Cardiac muscle cell (in vitro differentiated cells and primary cell): Measurements from ENCODE around the gene ACADM. TPM values are rescaled to one million over a fixed set of nuclear protein-coding genes. Genes with fewer than 3 reads are reported as not detected.
"Not testable (repeated sequence)": the region's sequence is repeated elsewhere in the genome, so short reads cannot be mapped to it uniquely, and the experiment has no call there.

Experiments
- DNase-seq, 2 donors: peaks; one replicate each; pipeline versions ENCODE4 v3.0.0 to v3.0.0-alpha.2; 2010 to 2017; ENCODE audit warnings: low read depth in 1 of 2, low spot score in 1 of 2
- H3K27ac ChIP-seq: fragments of 200-600 bp; sonication (generic); 2 replicates; pipeline ENCODE4 v1.5.1; 2016
- H3K27me3 ChIP-seq: fragments of 200-600 bp; sonication (generic); 2 replicates; pipeline ENCODE4 v1.6.0; 2016; ENCODE audit warnings: control low read depth
- H3K36me3 ChIP-seq: fragments of 200-600 bp; sonication (generic); 2 replicates; pipeline ENCODE4 v1.5.1; 2016; ENCODE audit warnings: control low read depth
- H3K4me1 ChIP-seq: fragments of 200-600 bp; sonication (generic); 2 replicates; pipeline ENCODE4 v1.8.1; 2017; ENCODE audit warnings: low read depth, mild to moderate bottlenecking, mixed run types
- H3K4me3 ChIP-seq: fragments of 200-600 bp; sonication (generic); 2 replicates; pipeline ENCODE4 v1.5.1; 2016; ENCODE audit warnings: mild to moderate bottlenecking
- H3K9me3 ChIP-seq: fragments of 200-600 bp; sonication (generic); 2 replicates; pipeline ENCODE4 v1.5.1; 2017; ENCODE audit warnings: low read depth, mild to moderate bottlenecking, control low read depth
- CTCF ChIP-seq: IDR thresholded peaks from 2 replicates; pipeline ENCODE4 v1.5.1; 2012; ENCODE audit warnings: low read depth, mild to moderate bottlenecking, low read length
- polyA plus RNA-seq: library from polyadenylated mRNA; unstranded; fragments of >200 nt; fragmentation: Nextera tagmentation; extraction: Ambion mirVana; gene quantifications from 2 replicates; pipeline ENCODE4 v1.2.1, GENCODE V29; 2016
- total RNA-seq: library from RNA; depleted of rRNA; stranded (reverse); fragments of >200 nt; gene quantifications from 2 replicates; pipeline ENCODE4 v1.2.3, GENCODE V29; 2016

The ACADM gene
- total and polyA plus RNA-seq, 2 experiments from 2014 or later, result 63.3 to 96.9 TPM

GRCh38 chr1:75765697-75766355 lies 41.3 kb downstream of the ACADM start:
- peaks cover 16% of the 10 kb centered on the region for H3K36me3 ChIP-seq
- no peak overlapping the region for H3K27ac ChIP-seq
- peak in 1 of 2 donors; percentile 65 for DNase-seq
- no peak for TF ChIP-seq CTCF
- no peaks in the 10 kb centered on the region for H3K9me3 ChIP-seq
- no peaks in the 10 kb centered on the region for H3K4me1 ChIP-seq
- H3K4me3 ChIP-seq, result no peak overlapping the region
- no peaks in the 10 kb centered on the region for H3K27me3 ChIP-seq

DNA sequence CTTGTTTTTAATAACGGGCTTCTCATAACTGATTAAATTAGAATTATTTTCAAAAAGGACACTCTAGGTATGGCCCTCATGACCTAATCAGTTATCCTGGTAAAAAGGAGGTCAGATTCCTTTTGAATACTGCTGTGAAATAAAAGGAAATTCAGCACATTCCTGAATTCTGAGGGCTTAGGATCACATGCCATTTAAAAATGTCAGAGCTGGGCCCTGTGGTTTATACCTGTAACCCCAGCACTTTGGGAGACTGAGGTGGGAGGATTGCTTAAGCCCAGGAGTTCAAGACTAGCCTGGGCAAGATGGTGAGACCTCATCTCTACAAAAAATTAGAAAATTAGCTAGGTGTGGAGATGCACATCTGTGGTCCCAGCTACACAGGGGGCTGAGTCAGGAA lies 43.5 kb downstream of the ACADM start:
- Histone ChIP-seq H3K4me1 (no peaks in the 10 kb centered on the region), H3K36me3 (no peaks in the 10 kb centered on the region), H3K27ac (no peak overlapping the region), H3K9me3 (no peaks in the 10 kb centered on the region), H3K27me3 (no peaks in the 10 kb centered on the region), H3K4me3 (no peak overlapping the region)
- no peak for TF ChIP-seq CTCF
- no peak for DNase-seq

GRCh38 chr1:75770761-75771160 lies 46.3 kb downstream of the ACADM start:
- Histone ChIP-seq H3K4me1 (no peaks in the 10 kb centered on the region), H3K27me3 (no peaks in the 10 kb centered on the region), H3K27ac (no peak overlapping the region), H3K4me3 (no peak overlapping the region), H3K9me3 (no peaks in the 10 kb centered on the region), H3K36me3 (no peaks in the 10 kb centered on the region)
- DNase-seq, result no peak
- TF ChIP-seq CTCF, result no peak

DNA sequence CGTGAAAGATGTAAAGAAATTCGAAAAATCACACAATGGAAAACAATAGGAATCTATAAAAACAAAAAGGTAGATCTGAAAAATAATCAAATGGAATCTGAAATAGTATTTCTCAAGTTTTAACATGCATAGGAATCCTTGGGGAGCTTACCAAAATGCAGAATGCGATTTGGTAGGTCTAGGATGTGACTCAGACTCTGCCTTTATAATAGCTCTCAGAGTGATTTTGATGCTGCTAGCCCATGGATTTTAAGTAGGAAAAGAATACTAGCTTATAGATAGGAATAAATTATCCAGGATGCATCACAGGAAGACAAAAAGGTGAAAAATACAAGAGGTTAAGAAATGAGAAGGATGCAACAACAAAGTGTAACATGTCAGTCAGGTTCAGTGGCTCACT lies 47.5 kb downstream of the ACADM start:
- H3K27ac ChIP-seq, result no peak overlapping the region
- no peaks in the 10 kb centered on the region for H3K9me3 ChIP-seq
- no peak overlapping the region for H3K4me3 ChIP-seq
- no peak for TF ChIP-seq CTCF
- DNase-seq, result no peak
- H3K36me3 ChIP-seq, result no peaks in the 10 kb centered on the region
- no peaks in the 10 kb centered on the region for H3K4me1 ChIP-seq
- no peaks in the 10 kb centered on the region for H3K27me3 ChIP-seq

- H3K9me3 ChIP-seq, DNase-seq, H3K4me1 ChIP-seq, H3K36me3 ChIP-seq, H3K27me3 ChIP-seq, H3K27ac ChIP-seq, H3K4me3 ChIP-seq: not testable (repeated sequence)
Observed at GRCh38 chr1:75777812-75778211, 53.3 kb downstream of the ACADM start.

- not testable (repeated sequence) for H3K27me3 ChIP-seq, DNase-seq, H3K27ac ChIP-seq, H3K36me3 ChIP-seq, H3K4me3 ChIP-seq, H3K9me3 ChIP-seq, H3K4me1 ChIP-seq
Observed at GRCh38 chr1:75778694-75779093, 54.2 kb downstream of the ACADM start.

- H3K27me3 ChIP-seq, result not testable (repeated sequence)
Observed at GRCh38 chr1:75780183-75780582, 55.7 kb downstream of the ACADM start.

DNA sequence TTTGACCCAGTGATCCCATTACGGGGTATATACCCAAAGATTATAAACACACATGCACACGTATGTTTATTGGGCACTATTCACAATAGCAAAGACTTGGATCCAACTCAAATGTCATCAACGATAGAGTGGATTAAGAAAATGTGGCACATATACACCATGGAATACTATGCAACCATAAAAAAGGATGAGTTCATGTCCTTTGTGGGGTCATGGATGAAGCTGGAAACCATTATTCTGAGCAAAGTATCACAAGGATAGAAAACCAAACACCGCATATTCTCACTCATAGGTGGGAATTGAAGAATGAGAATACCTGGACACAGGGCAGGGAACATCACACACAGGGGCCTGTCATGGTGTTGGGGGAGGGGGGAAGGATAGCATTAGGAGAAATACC lies 59.4 kb downstream of the ACADM start:
- not testable (repeated sequence) for H3K27ac ChIP-seq, H3K4me3 ChIP-seq, H3K27me3 ChIP-seq, DNase-seq, H3K9me3 ChIP-seq, H3K36me3 ChIP-seq
- H3K4me1 ChIP-seq, result peaks cover 15% of the 10 kb centered on the region

More at GRCh38 chr1:75780183-75780582, 55.7 kb downstream of the ACADM start:
- H3K4me1 ChIP-seq, H3K9me3 ChIP-seq, H3K4me3 ChIP-seq, DNase-seq, H3K36me3 ChIP-seq, H3K27ac ChIP-seq: not testable (repeated sequence)
